ENCODE results near the gene ARL2BP. TPM values are rescaled to one million over a fixed set of nuclear protein-coding genes. Genes with fewer than 3 reads are reported as not detected.
"Not testable (repeated sequence)": the region's sequence is repeated elsewhere in the genome, so short reads cannot be mapped to it uniquely, and the experiment has no call there.

The ARL2BP gene
- total RNA-seq, 1 experiment from 2014 or later: 52.3 TPM

DNA sequence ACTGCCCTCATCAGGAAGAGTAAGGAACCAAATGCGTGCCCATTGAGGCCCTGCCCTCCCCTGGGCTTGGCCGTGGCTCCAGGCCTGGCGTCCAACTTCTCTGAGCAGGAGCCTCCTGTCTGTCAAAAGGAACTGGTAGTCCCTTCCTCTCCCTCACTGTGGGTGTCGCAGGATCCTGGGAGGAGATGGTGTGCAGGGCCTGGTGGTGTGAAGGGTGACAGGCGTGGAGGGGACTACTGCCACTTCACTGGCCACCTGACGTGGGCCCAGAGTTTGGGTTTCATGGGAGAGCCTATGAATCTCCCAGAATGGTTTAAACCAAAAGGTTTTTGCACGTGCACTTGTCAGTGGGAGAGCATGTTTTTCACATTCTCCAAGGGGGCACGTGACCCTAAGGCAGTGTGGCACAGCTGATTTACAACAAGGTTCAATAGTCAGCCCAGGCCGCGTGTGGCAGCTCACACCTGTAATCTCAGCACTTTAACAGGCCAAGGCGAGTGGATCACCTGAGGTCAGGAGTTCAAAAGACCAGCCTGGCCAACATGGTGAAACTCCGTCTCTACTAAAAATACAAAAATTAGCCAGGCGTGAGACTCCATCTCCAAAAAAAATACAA lies 12.5 kb downstream of the ARL2BP start:
- in situ Hi-C loops (cut with HindIII; ENCODE audit: low pct_unique_long_range_greater_than_20kb, low sequenced_read_pairs): no loop called here
- no peak for DNase-seq (ENCODE audit: low read depth, low spot score)

DNA sequence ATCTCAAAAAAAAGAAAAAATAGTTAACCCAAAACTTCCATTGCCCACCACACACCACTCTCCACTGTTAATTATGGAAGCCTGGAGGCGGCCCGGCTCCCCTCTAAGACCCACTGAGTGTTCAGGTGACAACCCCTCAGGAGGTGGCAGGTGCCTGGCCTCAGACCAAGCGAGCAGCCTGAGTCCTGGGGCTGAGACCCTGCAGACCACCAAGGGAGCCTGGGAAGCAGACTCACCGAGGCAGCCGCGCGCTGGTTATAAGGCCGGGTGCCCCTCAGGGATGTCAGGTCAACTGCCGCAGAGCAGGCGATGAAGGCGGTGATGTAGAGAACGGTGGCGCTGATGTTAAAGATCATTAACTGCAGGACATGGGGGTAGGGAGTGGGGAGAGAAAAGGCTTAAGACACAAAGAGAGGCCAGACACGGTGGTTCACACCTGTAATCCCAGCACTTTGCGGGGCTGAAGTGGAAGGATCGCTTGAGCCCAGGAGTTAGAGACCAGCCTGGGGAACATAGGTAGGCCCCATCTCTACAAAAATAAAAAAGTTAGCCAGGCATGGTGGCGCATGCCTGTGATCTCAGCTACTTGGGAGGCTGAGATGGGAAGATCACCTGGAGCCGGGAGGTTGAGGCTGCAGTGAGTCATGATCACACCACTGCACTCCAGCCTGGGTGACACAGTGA lies 13.3 kb downstream of the ARL2BP start:
- no peak for DNase-seq (ENCODE audit: low read depth, low spot score)
- in situ Hi-C loops (cut with HindIII; ENCODE audit: low pct_unique_long_range_greater_than_20kb, low sequenced_read_pairs): no loop called here

DNA sequence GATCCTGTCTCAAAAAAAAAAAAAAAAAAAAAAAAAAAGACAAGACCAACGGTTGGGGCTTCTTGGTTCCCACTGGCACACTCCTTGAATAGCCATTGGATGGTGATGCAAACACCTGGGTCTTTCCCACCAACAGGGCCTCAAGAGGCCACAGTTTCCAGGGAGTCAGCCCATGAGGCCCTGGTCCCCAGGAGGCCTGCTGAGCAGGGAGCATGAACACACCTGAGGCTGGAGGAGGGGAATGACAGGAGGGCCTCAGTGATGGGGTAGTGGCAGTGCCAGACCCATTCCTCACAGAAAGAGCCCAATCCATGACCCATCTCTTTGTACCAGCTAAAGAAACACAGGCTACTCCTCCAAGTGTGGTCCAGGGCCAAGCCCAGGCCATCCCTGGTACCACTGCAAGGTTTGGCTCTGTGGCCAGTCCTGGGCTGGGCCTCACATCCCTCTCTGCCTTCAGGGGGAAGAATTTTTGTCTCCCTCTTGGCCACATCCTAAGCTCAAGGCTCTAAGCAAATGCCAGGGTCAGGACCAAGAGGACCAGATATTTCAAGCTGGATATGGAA lies 13.9 kb downstream of the ARL2BP start:
- DNase-seq (ENCODE audit: low read depth, low spot score): no peak
- in situ Hi-C loops (cut with HindIII; ENCODE audit: low pct_unique_long_range_greater_than_20kb, low sequenced_read_pairs): no loop called here

DNA sequence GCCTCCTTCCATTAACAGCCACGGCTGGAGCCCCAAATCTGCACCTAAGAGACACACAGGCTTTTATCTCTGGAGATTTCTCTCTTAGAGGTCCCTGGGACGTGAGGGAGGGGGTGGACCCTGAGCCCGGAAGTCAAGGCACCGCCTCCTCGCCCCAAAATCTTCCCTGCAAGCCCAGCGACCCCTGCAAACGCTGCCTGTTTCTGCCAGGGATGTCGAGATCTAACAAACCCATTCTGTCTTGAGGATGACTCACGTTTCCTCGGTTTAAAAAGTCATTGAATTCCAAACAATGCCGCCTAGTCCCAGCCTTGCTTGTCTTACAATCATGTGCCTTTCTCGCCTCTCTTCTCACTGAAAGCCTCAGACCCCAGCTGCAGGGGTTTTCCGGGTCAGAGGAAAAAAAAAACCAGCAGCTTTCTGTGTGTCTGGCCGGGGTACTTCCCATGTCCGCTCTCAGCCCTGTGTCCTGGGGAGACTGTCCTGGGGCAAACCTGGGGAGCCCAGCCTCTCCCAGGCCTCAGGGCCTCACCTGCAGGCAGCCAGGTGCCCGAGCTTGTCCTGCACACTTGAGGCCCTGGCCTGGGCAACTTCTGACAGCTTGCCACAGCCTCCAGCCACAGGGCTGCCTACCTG lies 15.4 kb downstream of the ARL2BP start:
- DNase-seq (ENCODE audit: low read depth, low spot score): peak; percentile 75
- in situ Hi-C loops (cut with HindIII; ENCODE audit: low pct_unique_long_range_greater_than_20kb, low sequenced_read_pairs): no loop called here

DNA sequence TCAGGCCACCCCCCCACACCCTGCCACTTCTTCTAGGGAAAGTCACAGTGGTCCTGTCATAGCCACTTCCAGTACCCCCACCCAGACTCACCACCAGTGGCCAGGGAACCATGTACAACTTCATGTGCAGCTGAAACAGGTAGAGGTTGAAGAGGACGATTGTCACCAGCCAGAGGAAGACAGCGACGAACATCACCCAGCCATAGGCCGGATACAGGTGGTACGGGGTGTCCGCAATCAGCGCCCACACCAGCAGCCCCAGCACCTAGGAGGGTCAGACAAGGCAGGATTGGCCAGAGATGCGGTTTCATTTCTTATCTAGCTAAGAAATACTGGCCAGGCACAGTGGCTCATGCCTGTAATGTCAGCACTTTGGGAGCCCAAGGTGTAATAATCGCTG lies 16.7 kb downstream of the ARL2BP start:
- in situ Hi-C loops (cut with HindIII; ENCODE audit: low pct_unique_long_range_greater_than_20kb, low sequenced_read_pairs): no loop called here
- DNase-seq (ENCODE audit: low read depth, low spot score): no peak

DNA sequence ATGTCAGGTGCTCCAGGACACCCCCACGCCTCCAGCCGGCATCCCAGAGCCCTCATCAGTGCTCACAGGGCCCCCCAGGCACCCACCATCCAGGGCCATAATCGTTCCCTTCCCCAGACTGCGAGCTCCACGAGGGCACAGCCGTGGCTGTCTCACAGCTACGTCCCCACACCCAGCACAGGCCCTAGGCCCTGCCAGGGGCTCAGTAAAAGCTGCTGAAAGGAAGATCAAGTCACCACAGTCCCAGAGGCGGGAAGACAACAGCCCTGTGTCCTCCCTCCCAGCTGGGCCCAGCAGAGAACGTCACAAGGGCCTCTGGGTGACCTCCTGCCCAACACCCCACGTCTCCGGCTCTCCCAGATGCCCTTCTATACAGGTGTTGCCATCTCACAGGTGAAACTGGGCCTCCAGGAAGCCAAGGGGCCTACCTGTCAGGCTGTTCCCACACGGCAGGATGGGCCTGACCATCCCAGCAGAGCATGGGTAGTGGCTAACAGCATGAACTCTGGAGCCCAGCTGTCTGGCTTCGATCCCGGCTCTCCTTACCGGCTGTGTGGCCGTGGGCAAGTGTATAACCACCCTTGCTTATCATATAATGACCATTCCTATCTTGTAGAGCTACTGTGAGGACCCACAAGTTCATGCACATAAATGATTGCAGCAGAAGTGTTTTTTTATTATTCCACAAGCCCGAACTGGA lies 17.9 kb downstream of the ARL2BP start:
- in situ Hi-C loops (cut with HindIII; ENCODE audit: low pct_unique_long_range_greater_than_20kb, low sequenced_read_pairs): no loop called here
- DNase-seq (ENCODE audit: low read depth, low spot score): no peak

DNA sequence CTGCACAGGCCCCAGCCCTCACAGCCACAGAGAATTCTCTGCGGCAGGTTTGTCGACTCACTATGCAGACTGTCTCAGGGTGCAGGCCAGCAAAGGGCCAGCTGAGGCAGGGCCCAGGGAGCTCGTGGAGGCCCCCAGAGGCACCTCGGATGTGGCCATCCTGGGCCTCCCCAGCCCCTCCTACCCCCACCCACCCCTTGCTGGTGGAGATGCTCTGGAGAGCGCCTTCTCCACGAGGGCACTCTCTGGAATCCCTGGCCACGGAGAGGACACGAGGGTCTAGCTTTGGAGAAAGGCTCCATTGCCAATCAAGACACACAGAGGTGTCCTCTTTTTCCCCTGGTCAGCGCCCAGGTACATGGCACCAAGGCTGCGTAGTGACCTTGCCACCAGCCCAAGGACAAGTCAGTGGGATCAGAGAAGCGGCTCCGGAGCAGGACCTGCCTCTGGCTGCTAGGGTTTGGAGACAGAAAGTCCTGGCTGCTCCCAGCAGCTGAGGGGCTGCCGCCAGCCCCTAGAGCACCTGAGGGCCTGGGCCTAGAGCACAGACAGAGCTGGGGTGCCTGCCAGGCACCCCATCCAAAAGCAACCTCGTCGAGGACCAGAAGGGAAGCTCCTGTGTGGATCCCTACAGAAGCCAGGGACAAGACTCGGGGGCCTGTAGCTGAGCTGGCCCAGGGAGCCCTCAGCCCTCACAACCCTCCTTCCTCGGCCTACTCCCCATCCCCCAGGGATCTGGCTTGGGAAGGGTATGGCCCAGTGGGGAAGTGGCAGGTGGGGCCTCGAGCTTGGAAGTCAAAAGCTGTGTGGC lies 18.7 kb downstream of the ARL2BP start:
- in situ Hi-C loops (cut with HindIII; ENCODE audit: low pct_unique_long_range_greater_than_20kb, low sequenced_read_pairs): no loop called here

DNA sequence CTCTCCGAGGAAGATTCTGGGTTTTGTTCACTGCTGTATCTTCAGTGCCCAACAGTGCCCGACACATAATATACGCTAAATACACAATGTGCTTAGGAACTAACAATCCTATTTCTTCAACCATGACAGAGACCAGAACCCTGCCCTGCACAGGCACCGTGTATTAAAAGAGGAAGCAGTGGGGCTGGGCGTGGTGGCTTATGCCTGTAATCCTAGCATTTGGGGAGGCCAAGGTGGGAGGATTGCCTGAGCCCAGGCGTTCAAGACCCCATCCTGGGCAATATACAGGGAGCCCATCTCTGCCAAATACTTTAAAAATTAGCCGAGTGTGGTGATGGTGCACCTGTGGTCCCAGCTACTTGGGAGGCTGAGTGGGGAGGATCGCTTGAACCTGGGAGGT lies 19.3 kb downstream of the ARL2BP start:
- no peak for DNase-seq (ENCODE audit: low read depth, low spot score)
- in situ Hi-C loops (cut with HindIII; ENCODE audit: low pct_unique_long_range_greater_than_20kb, low sequenced_read_pairs): no loop called here

More for the DNA sequence above, 18.7 kb downstream of the ARL2BP start:
- no peak for DNase-seq (ENCODE audit: low read depth, low spot score)

DNA sequence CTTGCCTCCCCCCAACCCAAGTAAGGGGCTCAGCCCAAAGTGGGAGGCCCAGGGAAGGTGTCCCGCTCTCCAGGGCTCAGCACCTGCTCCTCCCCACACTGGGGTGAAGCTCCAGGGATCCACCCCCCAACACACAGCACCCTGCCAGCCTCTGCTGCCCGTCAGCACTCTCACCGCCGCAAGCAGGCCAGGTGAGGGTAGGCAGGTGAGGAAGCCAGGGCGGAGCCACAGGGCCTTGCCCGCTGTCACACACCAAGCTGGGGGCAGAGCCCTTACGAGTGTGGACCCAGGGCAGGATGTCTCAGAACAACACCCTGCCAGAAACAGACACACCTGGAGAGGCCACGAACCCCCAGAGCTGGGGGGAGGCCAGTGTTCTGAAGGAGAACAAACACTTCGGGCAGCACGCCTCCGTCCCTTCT lies 19.9 kb downstream of the ARL2BP start:
- in situ Hi-C loops (cut with HindIII; ENCODE audit: low pct_unique_long_range_greater_than_20kb, low sequenced_read_pairs): no loop called here
- DNase-seq (ENCODE audit: low read depth, low spot score): no peak

DNA sequence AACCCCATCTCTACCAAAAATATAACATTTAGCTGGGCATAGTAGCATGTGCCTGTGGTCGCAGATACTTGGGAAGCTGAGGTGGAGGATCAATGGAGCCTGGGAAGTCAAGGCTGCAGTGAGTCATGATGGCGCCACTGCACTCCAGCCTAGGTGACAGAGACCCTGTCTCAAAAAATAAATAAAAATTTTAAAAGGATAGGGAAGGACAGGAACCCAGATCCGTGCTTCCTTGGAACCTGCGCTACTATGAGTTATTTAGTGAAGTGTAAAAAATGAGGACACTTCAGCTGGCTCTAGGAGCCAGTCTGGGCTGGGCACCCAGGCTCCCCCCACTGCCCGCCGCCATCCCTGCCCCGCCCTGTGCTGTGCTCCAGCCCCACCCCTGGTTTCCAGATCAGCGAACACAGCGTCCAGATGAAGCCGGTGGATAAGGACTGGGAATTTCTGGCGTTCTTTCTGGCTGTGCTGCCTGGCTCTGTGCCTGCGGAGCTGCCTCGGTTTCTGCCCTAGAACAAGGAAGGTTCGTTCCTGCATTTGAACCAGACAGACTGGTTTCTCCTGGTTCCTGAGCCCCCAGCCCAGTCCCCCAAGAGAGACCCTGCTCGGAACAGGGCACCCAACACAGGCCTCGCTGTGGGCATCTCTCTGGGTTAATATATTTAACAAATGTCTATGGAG lies 20.9 kb downstream of the ARL2BP start:
- no peak for DNase-seq (ENCODE audit: low read depth, low spot score)
- in situ Hi-C loops (cut with HindIII; ENCODE audit: low pct_unique_long_range_greater_than_20kb, low sequenced_read_pairs): no loop called here

DNA sequence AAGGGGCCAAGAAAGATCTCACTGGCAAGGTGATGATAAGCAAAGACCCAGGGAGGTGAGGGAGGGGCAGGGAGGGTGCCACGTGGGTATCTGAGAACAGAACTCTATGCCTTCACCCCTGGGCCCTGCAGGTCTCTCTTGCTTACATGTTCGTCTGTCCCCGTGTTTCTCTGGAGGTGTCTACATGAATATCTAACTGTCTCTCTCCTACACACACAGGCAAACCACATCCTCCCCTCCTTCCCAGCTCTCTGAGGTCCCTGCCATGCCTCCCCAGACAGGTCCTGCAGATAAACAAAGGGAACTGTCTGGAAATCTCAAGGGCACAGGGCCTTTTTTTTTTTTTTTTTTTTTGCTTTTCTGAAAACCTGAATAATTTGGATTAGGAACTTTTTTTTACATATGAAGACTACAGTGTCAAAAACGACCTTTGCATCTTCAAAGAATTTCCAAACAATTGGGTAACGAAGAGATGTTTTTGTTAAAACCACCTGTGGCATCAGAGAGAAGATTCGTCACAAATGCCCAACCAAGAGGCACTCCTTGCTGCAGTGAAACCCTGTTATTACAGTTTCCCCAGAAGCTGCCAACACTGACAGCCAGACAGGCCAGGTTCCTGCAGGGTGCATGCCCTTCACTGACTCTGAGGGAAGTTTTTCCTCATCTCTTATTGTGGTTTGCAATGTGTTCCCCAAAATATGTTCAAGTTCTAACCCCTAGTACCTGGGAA lies 21.6 kb downstream of the ARL2BP start:
- in situ Hi-C loops (cut with HindIII; ENCODE audit: low pct_unique_long_range_greater_than_20kb, low sequenced_read_pairs): no loop called here
- no peak for DNase-seq (ENCODE audit: low read depth, low spot score)

DNA sequence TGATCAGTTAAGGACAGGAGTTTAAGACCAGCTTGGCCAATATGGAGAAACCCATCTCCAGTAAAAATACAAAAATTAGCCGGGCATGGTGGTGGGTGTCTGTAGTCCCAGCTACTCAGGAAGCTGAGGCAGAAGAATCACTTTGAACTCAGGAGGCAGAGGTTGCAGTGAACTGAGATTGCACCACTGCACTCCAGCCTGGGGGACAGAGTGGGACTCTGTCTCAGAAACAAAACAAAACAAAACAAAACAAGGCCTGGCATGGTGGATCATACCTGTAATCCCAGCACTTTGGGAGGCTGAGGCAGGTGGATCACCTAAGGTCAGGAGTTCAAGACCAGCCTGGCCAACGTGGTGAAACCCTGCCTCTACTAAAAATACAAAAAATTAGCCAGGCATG lies 22.3 kb downstream of the ARL2BP start:
- in situ Hi-C loops (cut with HindIII; ENCODE audit: low pct_unique_long_range_greater_than_20kb, low sequenced_read_pairs); DNase-seq (ENCODE audit: low read depth, low spot score): not testable (repeated sequence)

DNA sequence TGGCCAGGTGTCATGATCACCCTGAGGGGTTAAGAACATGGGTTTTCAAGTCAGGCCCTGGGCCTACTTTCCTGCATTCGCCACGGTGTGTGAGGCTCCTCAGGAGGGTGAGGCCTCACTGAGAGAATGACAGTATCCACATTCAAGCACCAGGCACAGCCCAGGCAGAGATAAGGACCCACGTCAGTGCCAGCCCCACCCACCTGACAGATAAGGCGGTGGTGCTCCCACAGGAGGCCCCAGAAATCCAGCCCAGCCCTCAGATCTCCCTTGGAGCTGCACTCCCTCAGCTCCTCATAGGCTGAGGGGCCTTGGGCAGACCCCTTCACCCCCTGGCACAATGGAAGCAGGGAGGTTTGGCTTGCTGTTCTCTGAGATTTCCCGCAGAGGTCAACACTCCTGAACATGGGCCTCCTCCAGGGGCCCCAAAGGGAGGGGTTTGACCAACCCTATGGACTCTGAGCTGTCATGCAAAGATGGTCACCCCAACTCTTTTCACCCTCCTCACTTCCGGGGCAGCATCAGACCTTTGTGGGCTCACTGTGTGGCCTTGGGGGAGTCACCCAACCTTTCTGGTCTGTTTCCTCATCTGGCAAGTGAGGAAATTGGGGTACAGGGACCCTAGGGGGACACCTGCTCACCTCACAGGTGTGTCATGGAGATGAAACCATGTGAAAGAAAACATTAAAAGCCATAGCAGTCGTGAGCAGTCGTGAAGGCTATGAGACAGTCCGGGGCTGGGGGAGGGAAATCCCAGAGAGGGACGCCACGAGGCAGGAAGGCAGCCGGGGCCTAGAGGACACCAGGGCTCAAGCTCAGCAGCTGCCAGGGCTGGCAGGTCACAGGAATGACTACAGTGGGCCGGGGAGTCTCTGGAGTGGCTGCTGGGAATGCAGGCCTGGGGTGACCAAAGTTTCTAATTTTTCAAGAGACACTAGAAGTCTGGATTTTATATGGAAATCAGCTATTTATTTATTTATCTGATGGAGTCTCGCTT lies 24.0 kb downstream of the ARL2BP start:
- in situ Hi-C loops (cut with HindIII; ENCODE audit: low pct_unique_long_range_greater_than_20kb, low sequenced_read_pairs): no loop called here
- no peak for DNase-seq (ENCODE audit: low read depth, low spot score)

DNA sequence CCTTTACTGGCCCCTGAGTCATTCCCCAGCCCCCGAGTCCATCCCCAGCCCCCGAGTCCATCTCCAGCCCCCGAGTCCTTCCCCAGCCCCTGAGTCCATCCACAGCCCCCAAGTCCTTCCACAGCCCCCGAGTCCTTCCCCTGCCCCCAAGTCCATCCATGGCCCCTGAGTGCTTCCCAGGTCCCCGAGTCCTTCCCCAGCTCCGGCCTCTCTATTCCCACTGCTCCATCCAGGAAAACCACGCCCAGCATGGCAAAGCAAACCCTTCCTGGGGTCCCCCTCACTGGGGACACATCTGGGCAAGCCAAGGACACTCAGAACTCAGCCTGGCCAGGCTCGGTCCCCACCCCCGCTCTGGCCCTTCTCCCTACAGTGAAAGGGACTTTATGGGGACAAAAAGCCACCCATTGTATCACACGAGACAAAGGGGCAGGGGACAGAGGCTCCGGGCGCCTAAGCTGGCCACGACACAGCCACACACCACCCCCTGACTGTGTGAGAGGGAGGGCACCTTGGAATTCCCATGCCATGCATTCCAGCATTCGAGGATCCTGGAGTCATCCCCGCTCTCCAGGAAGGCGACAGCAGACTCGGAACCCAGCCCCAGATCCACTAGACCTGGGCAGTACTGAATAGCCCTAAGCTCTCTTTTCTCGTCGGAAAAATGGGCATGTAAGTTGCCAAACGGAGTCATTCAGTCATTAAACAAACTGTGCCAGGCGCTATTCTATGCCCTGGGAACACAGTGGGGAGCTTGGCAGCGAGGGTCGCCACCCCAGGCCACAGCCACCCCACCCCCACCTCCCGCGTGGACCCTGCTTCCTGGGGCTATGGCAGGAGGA lies 25.4 kb downstream of the ARL2BP start:
- DNase-seq (ENCODE audit: low read depth, low spot score): no peak
- in situ Hi-C loops (cut with HindIII; ENCODE audit: low pct_unique_long_range_greater_than_20kb, low sequenced_read_pairs): no loop called here

DNA sequence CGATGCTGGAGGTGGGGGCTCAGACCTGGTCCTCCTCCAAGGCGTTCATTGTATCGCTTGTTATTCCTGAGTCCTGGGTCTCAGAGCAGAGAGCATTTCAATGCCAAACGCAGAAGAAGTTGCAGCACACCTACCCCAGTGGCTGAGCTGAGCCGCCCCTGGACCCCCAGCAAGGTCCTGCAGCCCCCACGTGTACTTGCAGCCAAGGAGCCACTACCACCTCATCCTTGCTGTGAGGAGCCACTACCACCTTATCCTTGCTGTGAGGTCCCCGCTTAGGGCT lies 25.9 kb downstream of the ARL2BP start:
- in situ Hi-C loops (cut with HindIII; ENCODE audit: low pct_unique_long_range_greater_than_20kb, low sequenced_read_pairs): no loop called here
- DNase-seq (ENCODE audit: low read depth, low spot score): no peak
